OCI-LY7 (cell line): Measurements from ENCODE around the gene TPO.

Source experiments
- CTCF ChIP-seq: fragments of 200-600 bp; sonication (generic); conservative IDR thresholded peaks from 2 replicates; pipeline ENCODE4 v1.5.1; 2014; ENCODE audit warnings: mild to moderate bottlenecking, antibody characterized with exemption, low read length, moderate library complexity, mixed read lengths
- EZH2phosphoT487 ChIP-seq: fragments of 200-600 bp; sonication (generic); IDR thresholded peaks from 2 replicates; pipeline ENCODE4 v1.6.1; 2018; ENCODE audit warnings: low read depth, borderline replicate concordance, mild to moderate bottlenecking, mixed run types, antibody characterized with exemption, low read length, moderate library complexity, mixed read lengths

GRCh38 chr2:1518867-1519530, 105.7 kb downstream of the TPO start:
- no peak for TF ChIP-seq CTCF
- TF ChIP-seq EZH2phosphoT487: no peak
